WTC11 (cell line): ENCODE results near the gene INPP4B. TPM values are rescaled to one million over a fixed set of nuclear protein-coding genes. Genes with fewer than 3 reads are reported as not detected.

Experiments used
- ATAC-seq: fragments of 200-7000 bp; cut with Tn5 transposase; 2 replicates; pipeline ENCODE4 v1.10.0; 2021; ENCODE audit warnings: mild to moderate bottlenecking, moderate library complexity
- CTCF ChIA-PET: fragments of 300-600 bp; sonication (Branson Sonifier 250); formaldehyde crosslinking; loops from one replicate; lab custom pipeline; 2021; ENCODE audit warnings: antibody characterized with exemption; lab: Charles Lee
- POLR2A ChIA-PET: fragments of 350-600 bp; sonication (Branson Sonifier 250); formaldehyde crosslinking; loops from one replicate; lab custom pipeline; 2021; ENCODE audit warnings: antibody characterized with exemption; lab: Charles Lee
- DNase-seq: peaks from one replicate; pipeline ENCODE4 v3.0.0; 2021; ENCODE audit warnings: low spot score
- H3K27ac Mint-ChIP-seq: 2 replicates; pipeline ENCODE4 v1.8.0; 2021; ENCODE audit warnings: mixed read lengths
- H3K27me3 Mint-ChIP-seq: 2 replicates; pipeline ENCODE4 v1.8.0; 2021; ENCODE audit warnings: low read depth, mild to moderate bottlenecking, moderate library complexity, mixed read lengths
- H3K36me3 Mint-ChIP-seq: 2 replicates; pipeline ENCODE4 v1.8.0; 2021; ENCODE audit warnings: mixed read lengths
- H3K4me1 Mint-ChIP-seq: 2 replicates; pipeline ENCODE4 v1.8.0; 2022; ENCODE audit warnings: mixed read lengths
- H3K4me3 Mint-ChIP-seq: 2 replicates; pipeline ENCODE4 v1.8.0; 2021; ENCODE audit warnings: mild to moderate bottlenecking, moderate library complexity, mixed read lengths
- H3K9me3 Mint-ChIP-seq: 2 replicates; pipeline ENCODE4 v1.8.0; 2021; ENCODE audit warnings: mixed read lengths
- ATF3 ChIP-seq: sonication (generic); formaldehyde crosslinking; conservative IDR thresholded peaks from 2 replicates; pipeline ENCODE4 v1.8.1; 2022; ENCODE audit warnings: mild to moderate bottlenecking, missing genetic modification reagents
- CBFB ChIP-seq: sonication (generic); formaldehyde crosslinking; IDR thresholded peaks from 2 replicates; pipeline ENCODE4 v1.8.1; 2022; ENCODE audit warnings: mild to moderate bottlenecking, low read depth, missing genetic modification reagents
- CTCF ChIP-seq: fragments of 200-600 bp; IDR thresholded peaks from 2 replicates; pipeline ENCODE4 v1.8.0; 2022; ENCODE audit warnings: antibody characterized with exemption
- ELF4 ChIP-seq: sonication (generic); formaldehyde crosslinking; IDR thresholded peaks from 2 replicates; pipeline ENCODE4 v1.8.1; 2022; ENCODE audit warnings: low read depth, mild to moderate bottlenecking, moderate library complexity, missing genetic modification reagents
- ESRRA ChIP-seq: sonication (generic); formaldehyde crosslinking; IDR thresholded peaks from 2 replicates; pipeline ENCODE4 v1.8.1; 2022; ENCODE audit warnings: mild to moderate bottlenecking, missing genetic modification reagents, borderline replicate concordance
- GRHL2 ChIP-seq: fragments of 250-450 bp; sonication (Bioruptor Pico); IDR thresholded peaks from 2 replicates; pipeline ENCODE4 v1.8.0; 2022; ENCODE audit warnings: mild to moderate bottlenecking, moderate library complexity; ENCODE audit not compliant: insufficient replicate concordance, severe bottlenecking
- HMGXB4 ChIP-seq: sonication (generic); formaldehyde crosslinking; IDR thresholded peaks from 2 replicates; pipeline ENCODE4 v1.8.1; 2023; ENCODE audit warnings: mild to moderate bottlenecking, moderate library complexity, missing genetic modification reagents
- SMAD3 ChIP-seq: sonication (generic); formaldehyde crosslinking; IDR thresholded peaks from 2 replicates; pipeline ENCODE4 v1.8.0; 2022; ENCODE audit warnings: missing genetic modification reagents, mild to moderate bottlenecking, borderline replicate concordance
- SOX15 ChIP-seq: fragments of 250-450 bp; sonication (Bioruptor Pico); IDR thresholded peaks from 2 replicates; pipeline ENCODE4 v1.9.0; 2021; ENCODE audit warnings: mild to moderate bottlenecking
- SP1 ChIP-seq: sonication (generic); formaldehyde crosslinking; conservative IDR thresholded peaks from 2 replicates; pipeline ENCODE4 v1.8.1; 2022; ENCODE audit warnings: missing genetic modification reagents
- ZBTB21 ChIP-seq: sonication (generic); formaldehyde crosslinking; IDR thresholded peaks from 2 replicates; pipeline ENCODE4 v1.8.1; 2023; ENCODE audit warnings: mild to moderate bottlenecking, missing genetic modification reagents, borderline replicate concordance
- ZNF121 ChIP-seq: sonication (generic); formaldehyde crosslinking; IDR thresholded peaks from 2 replicates; pipeline ENCODE4 v1.8.0; 2023; ENCODE audit warnings: missing genetic modification reagents
- ZNF232 ChIP-seq: sonication (generic); formaldehyde crosslinking; IDR thresholded peaks from 2 replicates; pipeline ENCODE4 v1.8.0; 2022; ENCODE audit warnings: mild to moderate bottlenecking, missing genetic modification reagents
- ZNF317 ChIP-seq: sonication (generic); formaldehyde crosslinking; IDR thresholded peaks from 2 replicates; pipeline ENCODE4 v1.8.1; 2023; ENCODE audit warnings: low read depth, mild to moderate bottlenecking, moderate library complexity, missing genetic modification reagents, borderline replicate concordance
- ZNF396 ChIP-seq: fragments of 250-450 bp; sonication (Bioruptor Pico); IDR thresholded peaks from 2 replicates; pipeline ENCODE4 v1.8.0; 2021; ENCODE audit warnings: mild to moderate bottlenecking, moderate library complexity, borderline replicate concordance
- ZNF423 ChIP-seq: fragments of 250-450 bp; sonication (Bioruptor Pico); IDR thresholded peaks from 2 replicates; pipeline ENCODE4 v2.1.2; 2022; ENCODE audit warnings: mild to moderate bottlenecking, moderate library complexity
- total RNA-seq: library from RNA; stranded (reverse); gene quantifications from 3 replicates; pipeline ENCODE4 v1.2.3, GENCODE V29; 2021
- TF ChIP-seq, protein P1 (sequence below): fragments of 250-450 bp; sonication (Bioruptor Pico); IDR thresholded peaks from 2 replicates; pipeline ENCODE4 v1.9.0; 2021; ENCODE audit warnings: moderate library complexity, mild to moderate bottlenecking, inconsistent platforms, borderline replicate concordance
- TF ChIP-seq, protein P2 (sequence below): fragments of 250-450 bp; sonication (Bioruptor Pico); conservative IDR thresholded peaks from 2 replicates; pipeline ENCODE4 v1.9.0; 2021; ENCODE audit warnings: mild to moderate bottlenecking
- TF ChIP-seq, protein P3 (sequence below): fragments of 250-450 bp; sonication (Bioruptor Pico); IDR thresholded peaks from 2 replicates; pipeline ENCODE4 v1.9.0; 2021; ENCODE audit warnings: mild to moderate bottlenecking, borderline replicate concordance

Gene INPP4B
- total RNA-seq, 1 experiment from 2014 or later, result 0.92 TPM

- Mint-ChIP-seq H3K4me1 (no peaks in the 10 kb centered on the region), H3K36me3 (no peaks in the 10 kb centered on the region), H3K9me3 (no peaks in the 10 kb centered on the region), H3K27ac (no peak overlapping the region), H3K27me3 (no peaks in the 10 kb centered on the region; the same call in 1 of the 2 replicates), H3K4me3 (no peak overlapping the region)
- ATAC-seq (peak; percentile 18; the same call in 1 of the 2 replicates), DNase-seq (no peak)
- CTCF ChIA-PET, result no interaction called here
- POLR2A ChIA-PET, result no interaction called here
- TF ChIP-seq ATF3, result no peak
- TF ChIP-seq SOX15 (CRISPR knock-in tag), result no peak
- TF ChIP-seq, protein P1, sequence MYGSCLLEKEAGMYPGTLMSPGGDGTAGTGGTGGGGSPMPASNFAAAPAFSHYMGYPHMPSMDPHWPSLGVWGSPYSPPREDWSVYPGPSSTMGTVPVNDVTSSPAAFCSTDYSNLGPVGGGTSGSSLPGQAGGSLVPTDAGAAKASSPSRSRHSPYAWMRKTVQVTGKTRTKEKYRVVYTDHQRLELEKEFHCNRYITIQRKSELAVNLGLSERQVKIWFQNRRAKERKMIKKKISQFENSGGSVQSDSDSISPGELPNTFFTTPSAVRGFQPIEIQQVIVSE (CRISPR knock-in tag), result no peak
- no peak for TF ChIP-seq SMAD3
- TF ChIP-seq ZNF423 (CRISPR knock-in tag), result no peak
- no peak for TF ChIP-seq GRHL2
- no peak for TF ChIP-seq ELF4 (CRISPR knock-in tag)
- TF ChIP-seq, protein P2, sequence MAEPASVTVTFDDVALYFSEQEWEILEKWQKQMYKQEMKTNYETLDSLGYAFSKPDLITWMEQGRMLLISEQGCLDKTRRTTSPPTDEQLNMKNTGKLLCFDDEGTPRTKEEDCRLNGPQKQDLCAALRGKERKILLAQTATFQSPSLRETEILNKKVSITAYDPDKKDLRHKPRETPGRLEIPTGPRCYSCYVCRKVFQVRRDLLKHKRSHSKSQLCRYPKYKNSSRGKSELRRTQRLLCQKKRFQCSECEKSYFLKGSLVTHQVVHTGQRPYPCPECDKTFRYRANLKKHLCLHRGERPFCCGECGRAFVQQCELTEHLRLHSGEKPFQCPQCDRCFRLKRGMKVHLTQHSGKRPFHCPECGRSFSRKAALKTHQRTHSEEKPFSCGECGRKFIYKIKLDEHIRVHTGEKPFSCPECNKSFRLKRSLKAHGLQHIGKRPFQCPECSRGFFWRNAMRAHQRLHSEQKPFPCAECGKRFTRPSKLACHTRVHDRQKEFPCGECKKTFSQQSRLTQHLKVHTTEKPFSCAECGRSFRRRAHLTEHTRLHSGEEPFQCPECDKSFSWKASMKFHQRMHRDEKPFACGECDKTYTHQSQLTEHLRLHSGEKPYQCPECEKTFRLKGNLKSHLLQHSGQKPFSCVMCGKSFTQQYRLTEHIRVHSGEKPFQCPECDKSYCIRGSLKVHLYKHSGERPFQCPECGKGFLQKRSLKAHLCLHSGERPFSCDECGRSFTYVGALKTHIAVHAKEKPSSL (CRISPR knock-in tag), result no peak
- no peak for TF ChIP-seq ZBTB21 (CRISPR knock-in tag)
- TF ChIP-seq, protein P3, sequence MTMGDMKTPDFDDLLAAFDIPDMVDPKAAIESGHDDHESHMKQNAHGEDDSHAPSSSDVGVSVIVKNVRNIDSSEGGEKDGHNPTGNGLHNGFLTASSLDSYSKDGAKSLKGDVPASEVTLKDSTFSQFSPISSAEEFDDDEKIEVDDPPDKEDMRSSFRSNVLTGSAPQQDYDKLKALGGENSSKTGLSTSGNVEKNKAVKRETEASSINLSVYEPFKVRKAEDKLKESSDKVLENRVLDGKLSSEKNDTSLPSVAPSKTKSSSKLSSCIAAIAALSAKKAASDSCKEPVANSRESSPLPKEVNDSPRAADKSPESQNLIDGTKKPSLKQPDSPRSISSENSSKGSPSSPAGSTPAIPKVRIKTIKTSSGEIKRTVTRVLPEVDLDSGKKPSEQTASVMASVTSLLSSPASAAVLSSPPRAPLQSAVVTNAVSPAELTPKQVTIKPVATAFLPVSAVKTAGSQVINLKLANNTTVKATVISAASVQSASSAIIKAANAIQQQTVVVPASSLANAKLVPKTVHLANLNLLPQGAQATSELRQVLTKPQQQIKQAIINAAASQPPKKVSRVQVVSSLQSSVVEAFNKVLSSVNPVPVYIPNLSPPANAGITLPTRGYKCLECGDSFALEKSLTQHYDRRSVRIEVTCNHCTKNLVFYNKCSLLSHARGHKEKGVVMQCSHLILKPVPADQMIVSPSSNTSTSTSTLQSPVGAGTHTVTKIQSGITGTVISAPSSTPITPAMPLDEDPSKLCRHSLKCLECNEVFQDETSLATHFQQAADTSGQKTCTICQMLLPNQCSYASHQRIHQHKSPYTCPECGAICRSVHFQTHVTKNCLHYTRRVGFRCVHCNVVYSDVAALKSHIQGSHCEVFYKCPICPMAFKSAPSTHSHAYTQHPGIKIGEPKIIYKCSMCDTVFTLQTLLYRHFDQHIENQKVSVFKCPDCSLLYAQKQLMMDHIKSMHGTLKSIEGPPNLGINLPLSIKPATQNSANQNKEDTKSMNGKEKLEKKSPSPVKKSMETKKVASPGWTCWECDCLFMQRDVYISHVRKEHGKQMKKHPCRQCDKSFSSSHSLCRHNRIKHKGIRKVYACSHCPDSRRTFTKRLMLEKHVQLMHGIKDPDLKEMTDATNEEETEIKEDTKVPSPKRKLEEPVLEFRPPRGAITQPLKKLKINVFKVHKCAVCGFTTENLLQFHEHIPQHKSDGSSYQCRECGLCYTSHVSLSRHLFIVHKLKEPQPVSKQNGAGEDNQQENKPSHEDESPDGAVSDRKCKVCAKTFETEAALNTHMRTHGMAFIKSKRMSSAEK (CRISPR knock-in tag), result no peak
- TF ChIP-seq ZNF232 (CRISPR knock-in tag), result no peak
- TF ChIP-seq ESRRA (CRISPR knock-in tag), result no peak
- TF ChIP-seq ZNF121 (CRISPR knock-in tag), result no peak
- TF ChIP-seq ZNF317, result no peak
- no peak for TF ChIP-seq SP1 (CRISPR knock-in tag)
- no peak for TF ChIP-seq CBFB
- no peak for TF ChIP-seq HMGXB4 (CRISPR knock-in tag)
- TF ChIP-seq CTCF, result no peak
- TF ChIP-seq ZNF396 (CRISPR knock-in tag), result no peak
These were observed 372.2 kb downstream of the INPP4B start for GRCh38 chr4:142473960-142474338.
